ENCODE results near the gene GPRC5C. TPM values are rescaled to one million over a fixed set of nuclear protein-coding genes. Genes with fewer than 3 reads are reported as not detected.

GPRC5C gene
- total and polyA plus RNA-seq, 2 of the 13 experiments (the other 11 are each of a cell fraction or from before 2014, with no cell fraction given) = 85.6 to 300 TPM

DNA sequence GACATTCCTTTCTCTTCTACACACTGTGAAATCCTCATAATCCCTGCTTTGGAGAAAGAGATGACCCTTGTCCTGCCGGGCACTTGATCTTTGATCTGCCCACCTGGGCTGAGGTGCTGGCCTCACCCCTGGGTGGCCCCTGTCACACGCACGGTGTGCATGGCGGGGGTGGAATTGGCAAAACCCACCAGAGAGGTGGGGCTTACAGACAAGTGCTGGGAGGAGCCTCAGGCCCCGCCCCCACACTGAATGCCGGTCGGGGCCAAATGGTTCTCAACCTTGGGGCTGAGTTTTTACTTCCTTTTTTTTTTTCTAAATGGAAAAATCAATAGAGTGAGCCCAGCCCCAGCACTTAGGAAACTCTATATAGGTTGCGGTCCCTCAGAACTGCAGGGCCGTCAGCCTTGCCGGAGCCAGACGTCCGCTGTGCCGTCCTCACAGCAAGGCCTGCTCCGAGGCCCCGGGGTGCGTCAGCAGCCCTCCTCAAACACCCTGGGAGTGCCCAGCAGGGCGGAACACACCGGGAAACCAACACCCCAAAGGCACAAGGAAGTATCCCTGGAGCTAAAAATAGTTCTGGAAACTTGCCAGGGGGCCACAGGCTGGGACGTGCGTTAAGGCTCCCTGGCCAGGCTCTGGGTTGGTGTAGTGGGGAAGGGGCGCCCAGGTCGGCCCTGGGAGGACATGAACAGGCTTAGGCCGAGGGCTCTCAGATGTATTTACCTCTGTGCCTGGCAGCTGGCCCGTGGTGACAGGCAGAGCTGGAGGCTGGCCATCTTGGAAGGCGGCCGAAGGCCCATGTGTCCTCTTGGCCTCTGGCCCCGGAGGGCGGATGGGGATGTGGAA, 11.0 kb downstream of the GPRC5C start (continued):
- TF ChIP-seq RXRA (CRISPR knock-in tag; IDR thresholded peaks at IDR 0.05) = peak; percentile 98
- TF ChIP-seq, protein P1, sequence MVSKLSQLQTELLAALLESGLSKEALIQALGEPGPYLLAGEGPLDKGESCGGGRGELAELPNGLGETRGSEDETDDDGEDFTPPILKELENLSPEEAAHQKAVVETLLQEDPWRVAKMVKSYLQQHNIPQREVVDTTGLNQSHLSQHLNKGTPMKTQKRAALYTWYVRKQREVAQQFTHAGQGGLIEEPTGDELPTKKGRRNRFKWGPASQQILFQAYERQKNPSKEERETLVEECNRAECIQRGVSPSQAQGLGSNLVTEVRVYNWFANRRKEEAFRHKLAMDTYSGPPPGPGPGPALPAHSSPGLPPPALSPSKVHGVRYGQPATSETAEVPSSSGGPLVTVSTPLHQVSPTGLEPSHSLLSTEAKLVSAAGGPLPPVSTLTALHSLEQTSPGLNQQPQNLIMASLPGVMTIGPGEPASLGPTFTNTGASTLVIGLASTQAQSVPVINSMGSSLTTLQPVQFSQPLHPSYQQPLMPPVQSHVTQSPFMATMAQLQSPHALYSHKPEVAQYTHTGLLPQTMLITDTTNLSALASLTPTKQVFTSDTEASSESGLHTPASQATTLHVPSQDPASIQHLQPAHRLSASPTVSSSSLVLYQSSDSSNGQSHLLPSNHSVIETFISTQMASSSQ (IDR thresholded peaks at IDR 0.05; ENCODE audit: low read depth) = no peak
- TF ChIP-seq, protein P1 (CRISPR knock-in tag; IDR thresholded peaks at IDR 0.05; ENCODE audit: borderline replicate concordance) = peak; percentile 78
- TF ChIP-seq MAZ (IDR thresholded peaks at IDR 0.05; ENCODE audit: borderline replicate concordance, low read depth, low read length) = peak; percentile 80
- TF ChIP-seq MAZ (CRISPR knock-in tag; IDR thresholded peaks at IDR 0.05; ENCODE audit: low read depth) = peak; percentile 91
- TF ChIP-seq EED (CRISPR knock-in tag; IDR thresholded peaks at IDR 0.05) = no peak
- TF ChIP-seq ZNF558 (CRISPR knock-in tag; IDR thresholded peaks at IDR 0.05; ENCODE audit: borderline replicate concordance) = no peak; the same call in 1 of the 2 replicates
- TF ChIP-seq ZNF225 (CRISPR knock-in tag; IDR thresholded peaks at IDR 0.05) = peak; percentile 45; the same call in 1 of the 2 replicates
- TF ChIP-seq ZNF382 (CRISPR knock-in tag; IDR thresholded peaks at IDR 0.05; ENCODE audit: borderline replicate concordance) = no peak
- TF ChIP-seq SMYD3 (CRISPR knock-in tag; IDR thresholded peaks at IDR 0.05) = peak; percentile 27; the same call in 1 of the 2 replicates
- TF ChIP-seq HOXA3 (CRISPR knock-in tag; IDR thresholded peaks at IDR 0.05) = peak; percentile 86
- peak; percentile 99 for TF ChIP-seq KDM6A (CRISPR knock-in tag; IDR thresholded peaks at IDR 0.05; ENCODE audit: low read depth)
- TF ChIP-seq ZNF878 (CRISPR knock-in tag; IDR thresholded peaks at IDR 0.05) = peak; percentile 87
- TF ChIP-seq TARDBP (CRISPR knock-in tag; IDR thresholded peaks at IDR 0.05) = peak; percentile 99
- TF ChIP-seq SNAI1 (CRISPR knock-in tag; IDR thresholded peaks at IDR 0.05; ENCODE audit: borderline replicate concordance) = 0 out of 2 replicates have a peak, but pooled peaks have one; percentile 7
- no peak for TF ChIP-seq MTA3 (CRISPR knock-in tag; IDR thresholded peaks at IDR 0.05)
- TF ChIP-seq ZBTB1 (CRISPR knock-in tag; IDR thresholded peaks at IDR 0.05; ENCODE audit: borderline replicate concordance) = no peak
- no peak for TF ChIP-seq SP2 (CRISPR knock-in tag; IDR thresholded peaks at IDR 0.05)
- TF ChIP-seq ZMYM2 (CRISPR knock-in tag; IDR thresholded peaks at IDR 0.05) = peak; percentile 93
- TF ChIP-seq SIX1 (CRISPR knock-in tag; IDR thresholded peaks at IDR 0.05; ENCODE audit: borderline replicate concordance) = peak; percentile 92
- peak; percentile 82; the same call in 1 of the 2 replicates for TF ChIP-seq SSRP1 (CRISPR knock-in tag; IDR thresholded peaks at IDR 0.05)
- TF ChIP-seq RARG (CRISPR knock-in tag; IDR thresholded peaks at IDR 0.05; ENCODE audit: low read depth) = 0 out of 2 replicates have a peak, but pooled peaks have one; percentile 83
- TF ChIP-seq MLLT10 (CRISPR knock-in tag; IDR thresholded peaks at IDR 0.05) = no peak
- TF ChIP-seq ZNF160 (CRISPR knock-in tag; IDR thresholded peaks at IDR 0.05) = peak; percentile 58
- TF ChIP-seq ZNF124 (CRISPR knock-in tag; IDR thresholded peaks at IDR 0.05) = peak; percentile 87
- peak; percentile 87; the same call in 1 of the 2 replicates for TF ChIP-seq GTF2F1 (IDR thresholded peaks at IDR 0.05; ENCODE audit: low read length)
- TF ChIP-seq PRMT3 (CRISPR knock-in tag; IDR thresholded peaks at IDR 0.05; ENCODE audit: borderline replicate concordance, low read depth) = no peak
- TF ChIP-seq ZNF619 (CRISPR knock-in tag; IDR thresholded peaks at IDR 0.05) = peak; percentile 84; the same call in 1 of the 2 replicates
- no peak; the same call in 1 of the 2 replicates for TF ChIP-seq KDM5A (IDR thresholded peaks at IDR 0.05; ENCODE audit: borderline replicate concordance, low read length)

Data from HepG2 (cell line).